Measurements from ENCODE around the gene C16orf54.
"Not testable (repeated sequence)": the region's sequence is repeated elsewhere in the genome, so short reads cannot be mapped to it uniquely, and the experiment has no call there.

The C16orf54 gene

GRCh38 chr16:29739927-29740629 lies 5.7 kb downstream of the C16orf54 start:
- not testable (repeated sequence) for DNase-seq (ENCODE audit: low read depth in 2 of 2)

GRCh38 chr16:29738514-29738913 lies 7.3 kb downstream of the C16orf54 start:
- peak in 1 of 2 donors; percentile 26 for DNase-seq (ENCODE audit: low read depth in 2 of 2)

DNA sequence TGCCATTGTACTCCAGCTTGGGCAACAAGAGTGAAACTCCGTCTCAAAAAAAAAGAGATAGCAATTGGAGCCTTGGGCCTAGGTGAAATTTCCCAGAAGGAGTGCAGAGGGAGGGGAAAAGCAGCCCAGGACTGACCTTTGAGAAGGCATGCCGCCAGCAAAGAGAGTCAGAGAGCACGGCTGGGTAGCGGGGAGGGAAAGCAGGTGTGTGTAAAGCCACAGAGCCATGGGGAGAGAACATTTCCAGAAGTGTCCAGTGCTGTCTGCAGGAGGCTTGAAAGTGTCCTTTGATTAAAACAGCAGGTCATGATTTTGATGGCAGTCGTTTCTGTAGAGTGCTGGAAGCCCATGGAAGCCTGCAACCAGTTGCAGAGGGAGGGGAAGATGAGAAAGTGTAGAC lies 8.1 kb downstream of the C16orf54 start:
- no peak for DNase-seq (ENCODE audit: low read depth in 2 of 2)

- no peak for DNase-seq (ENCODE audit: low read depth in 2 of 2)
Observed at GRCh38 chr16:29736764-29737163, 9.0 kb downstream of the C16orf54 start.

GRCh38 chr16:29736112-29736511 lies 9.7 kb downstream of the C16orf54 start:
- DNase-seq (ENCODE audit: low read depth in 2 of 2): no peak

DNA sequence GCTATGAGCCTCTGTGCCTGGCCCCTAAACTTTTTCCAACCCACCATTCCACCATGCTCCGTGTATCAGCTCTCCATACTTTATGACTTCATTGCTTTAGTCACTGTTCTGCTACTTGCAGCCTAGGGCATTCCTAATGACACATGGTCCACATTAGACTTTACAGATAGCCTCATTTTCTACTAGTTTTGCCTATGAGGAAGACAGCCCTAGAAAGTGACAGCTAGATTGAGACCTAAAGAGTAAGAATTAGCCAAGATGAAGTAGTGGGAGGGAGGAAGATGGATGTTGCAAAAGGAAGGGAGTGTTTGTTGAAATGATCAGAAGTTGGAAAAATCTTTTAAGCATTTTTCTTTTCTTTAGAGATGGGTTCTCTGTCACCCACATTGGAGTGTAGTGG lies 11.0 kb downstream of the C16orf54 start:
- no peak for DNase-seq (ENCODE audit: low read depth in 2 of 2)

- peak; percentile 56 to 77 for DNase-seq (ENCODE audit: low read depth in 2 of 2)
Observed at GRCh38 chr16:29731768-29732601, 13.8 kb downstream of the C16orf54 start.

DNA sequence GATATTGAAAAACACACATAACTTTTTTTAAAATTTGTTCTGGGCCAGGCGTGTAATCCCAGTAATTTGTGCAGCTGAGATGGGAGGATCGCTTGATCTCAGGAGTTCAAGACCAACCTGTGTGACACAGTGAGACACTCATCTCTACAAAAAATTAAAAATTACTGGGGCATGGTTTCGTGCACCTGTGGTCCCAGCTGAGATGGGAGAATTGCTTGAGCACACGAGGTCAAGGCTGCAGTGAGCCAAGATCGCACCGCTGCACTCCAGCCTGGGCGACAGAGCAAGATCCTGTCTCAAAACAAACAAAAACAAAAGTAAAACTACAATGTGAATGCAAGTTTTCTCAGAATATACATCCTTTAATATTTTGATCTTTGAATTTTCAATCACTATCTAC lies 15.1 kb downstream of the C16orf54 start:
- DNase-seq (ENCODE audit: low read depth in 2 of 2): no peak

DNA sequence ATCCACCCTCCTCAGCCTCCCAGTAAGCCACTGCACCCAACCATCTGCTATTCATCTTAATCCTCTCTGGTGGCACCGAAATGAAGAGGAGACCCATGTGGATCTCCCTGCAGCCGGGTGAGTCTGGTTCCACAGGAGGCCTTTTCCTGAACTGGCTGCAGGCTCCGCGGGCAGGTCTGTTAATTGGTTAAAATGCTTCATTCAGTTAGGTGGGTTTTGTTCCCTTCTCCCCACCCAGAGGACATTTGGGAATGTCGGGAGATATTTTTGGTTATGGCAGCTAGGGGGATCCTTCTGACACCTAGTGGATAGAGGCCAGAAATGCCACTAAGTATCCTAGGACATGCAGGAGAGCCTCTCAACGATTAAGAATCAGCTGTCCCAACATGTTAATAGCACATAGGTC lies 16.7 kb downstream of the C16orf54 start:
- DNase-seq (ENCODE audit: low read depth in 2 of 2): no peak

GRCh38 chr16:29727452-29727851 lies 18.3 kb downstream of the C16orf54 start:
- DNase-seq (ENCODE audit: low read depth in 2 of 2): no peak

- no peak for DNase-seq (ENCODE audit: low read depth in 2 of 2)
Observed at GRCh38 chr16:29726845-29727377, 18.9 kb downstream of the C16orf54 start.

DNA sequence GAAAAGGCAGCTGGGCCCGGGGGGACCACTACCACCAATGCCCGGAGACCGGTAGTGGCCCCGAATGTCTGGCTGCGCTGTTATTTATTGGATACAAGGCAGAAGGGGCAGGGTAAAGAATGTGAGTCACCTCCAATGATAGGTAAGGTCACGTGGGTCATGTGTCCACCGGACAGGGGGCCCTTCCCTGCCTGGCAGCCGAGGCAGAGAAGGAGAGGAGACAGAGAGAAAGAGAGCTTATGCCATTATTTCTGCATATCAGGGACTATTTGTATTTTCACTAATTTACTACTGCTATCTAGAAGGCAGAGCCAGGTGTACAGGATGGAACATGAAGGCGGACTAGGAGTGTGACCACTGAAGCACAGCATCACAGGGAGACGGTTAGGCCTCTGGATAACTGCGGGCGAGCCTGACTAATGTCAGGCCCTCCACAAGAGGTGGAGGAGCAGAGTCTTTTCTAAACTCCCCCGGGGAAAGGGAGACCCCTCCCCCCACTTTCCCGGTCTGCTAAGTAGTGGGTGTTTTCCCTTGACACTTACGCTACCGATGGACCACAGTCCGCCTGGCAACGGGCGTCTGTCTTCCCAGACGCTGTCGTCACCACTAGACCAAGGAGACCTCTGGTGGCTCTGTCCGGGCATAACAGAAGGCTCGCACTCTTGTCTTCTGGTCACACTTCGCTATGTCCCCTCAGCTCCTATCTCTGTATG lies 24.5 kb downstream of the C16orf54 start:
- not testable (repeated sequence) for DNase-seq (ENCODE audit: low read depth in 2 of 2)

DNA sequence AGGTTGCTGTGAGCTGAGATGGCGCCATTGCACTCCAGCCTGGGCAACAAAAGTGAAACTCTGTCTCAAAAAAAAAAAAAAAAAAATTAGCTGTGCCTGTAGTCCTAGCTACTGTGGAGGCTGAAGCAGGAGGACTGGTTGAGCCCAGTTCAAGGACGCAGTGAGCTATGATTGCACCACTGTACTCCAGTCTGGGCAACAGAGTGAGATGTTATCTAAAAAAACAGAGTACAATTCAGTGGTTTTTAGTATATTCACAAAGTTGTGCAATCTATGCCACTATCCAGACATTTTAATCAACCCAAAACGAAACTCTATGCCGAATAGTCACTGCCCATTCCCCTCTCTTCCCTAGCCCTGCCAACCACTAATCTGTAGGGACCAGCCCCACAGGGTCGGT lies 25.1 kb downstream of the C16orf54 start:
- DNase-seq (ENCODE audit: low read depth in 2 of 2): no peak

GRCh38 chr16:29719063-29719462 lies 26.7 kb downstream of the C16orf54 start:
- no peak for DNase-seq (ENCODE audit: low read depth in 2 of 2)

DNA sequence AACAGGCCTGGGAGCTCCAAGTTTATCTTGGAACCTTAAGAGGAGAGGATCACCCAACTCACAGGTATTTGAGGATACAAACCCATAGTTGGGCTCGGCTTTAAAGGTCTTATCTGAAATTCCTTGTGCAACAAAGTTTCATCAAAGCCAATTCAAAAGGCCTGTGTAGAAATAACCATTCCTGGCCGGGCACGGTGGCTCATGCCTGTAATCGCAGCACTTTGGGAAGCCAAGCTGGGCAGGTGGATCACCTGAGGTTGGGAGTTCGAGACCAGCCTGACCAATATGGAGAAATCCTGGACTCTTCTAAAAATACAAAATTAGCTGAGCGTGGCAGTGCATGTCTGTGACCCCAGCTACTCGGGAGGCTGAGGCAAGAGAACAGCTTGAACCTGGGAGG lies 28.7 kb downstream of the C16orf54 start:
- DNase-seq (ENCODE audit: low read depth in 2 of 2): no peak

GRCh38 chr16:29714972-29715371 lies 30.8 kb downstream of the C16orf54 start:
- no peak for DNase-seq (ENCODE audit: low read depth in 2 of 2)

DNA sequence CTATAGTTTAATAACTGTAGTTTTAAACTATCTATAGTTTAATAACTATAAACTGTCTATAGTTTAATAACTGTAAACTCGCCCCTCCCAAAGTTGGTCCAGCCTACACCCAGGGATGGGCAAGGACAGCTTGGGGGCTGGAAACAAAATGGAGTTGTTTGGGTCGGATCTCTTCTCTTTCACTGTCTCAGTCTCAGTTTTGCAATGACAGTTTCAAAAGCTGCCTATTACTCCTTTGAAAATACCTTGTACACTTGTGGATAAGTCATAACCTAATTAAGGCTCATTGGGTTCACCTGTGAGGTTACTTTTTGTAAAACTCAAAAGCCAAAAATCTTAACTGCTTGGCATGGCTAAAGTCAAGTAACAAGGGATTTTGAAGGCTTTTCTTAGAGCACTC lies 31.4 kb downstream of the C16orf54 start:
- DNase-seq (ENCODE audit: low read depth in 2 of 2): no peak

GRCh38 chr16:29712809-29713208 lies 33.0 kb downstream of the C16orf54 start:
- DNase-seq (ENCODE audit: low read depth in 2 of 2): no peak

- peak in 1 of 2 donors; percentile 29 for DNase-seq (ENCODE audit: low read depth in 2 of 2)
Observed at GRCh38 chr16:29710227-29711219, 35.3 kb downstream of the C16orf54 start.

GRCh38 chr16:29709657-29710056 lies 36.1 kb downstream of the C16orf54 start:
- DNase-seq (ENCODE audit: low read depth in 2 of 2): not testable (repeated sequence)
